Measurements from ENCODE around the gene FOXI1. TPM values are rescaled to one million over a fixed set of nuclear protein-coding genes. Genes with fewer than 3 reads are reported as not detected.

Gene FOXI1
- total RNA-seq, 2 donors from 2014 or later = not detected

DNA sequence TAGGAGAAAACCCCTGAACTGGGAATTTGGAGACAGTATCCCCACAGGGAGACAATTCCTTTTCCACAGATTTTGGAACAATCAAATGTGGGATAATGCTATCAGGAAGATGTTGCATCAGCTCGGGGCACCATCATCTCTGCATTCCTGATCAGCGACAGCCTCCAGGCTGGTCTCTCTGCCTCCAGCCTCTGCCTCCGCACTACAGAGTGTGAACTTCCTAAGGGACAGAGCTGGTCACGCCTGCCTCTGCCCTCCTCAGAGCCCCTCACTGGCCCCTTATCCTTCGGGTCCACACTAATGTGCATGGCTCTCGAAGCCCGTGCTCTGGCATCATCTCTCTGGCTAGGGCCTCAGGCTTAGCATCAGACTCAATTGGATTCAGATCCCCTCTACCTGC is 8.6 kb downstream of the FOXI1 start:
- Histone ChIP-seq H3K4me3 (no peak overlapping the region), H3K4me1 (no peaks in the 10 kb centered on the region), H3K27me3 (no peaks in the 10 kb centered on the region), H3K9me3 (no peaks in the 10 kb centered on the region), H3K36me3 (replicated peaks in 1 of 2; ENCODE audit: insufficient read depth in 1 of 2, low read depth in 2 of 2) (no peaks in the 10 kb centered on the region), H3K27ac (no peak overlapping the region)
- no peak for ATAC-seq
- DNase-seq = no peak
- WGBS, 2 donors = 63 to 81% methylated on average over 7 of the region's 7 CpGs
- intact Hi-C loops (cut with DNase I) = no loop called here
- TF ChIP-seq POLR2A (IDR thresholded peaks at IDR 0.05) = no peak
- TF ChIP-seq, protein P1, sequence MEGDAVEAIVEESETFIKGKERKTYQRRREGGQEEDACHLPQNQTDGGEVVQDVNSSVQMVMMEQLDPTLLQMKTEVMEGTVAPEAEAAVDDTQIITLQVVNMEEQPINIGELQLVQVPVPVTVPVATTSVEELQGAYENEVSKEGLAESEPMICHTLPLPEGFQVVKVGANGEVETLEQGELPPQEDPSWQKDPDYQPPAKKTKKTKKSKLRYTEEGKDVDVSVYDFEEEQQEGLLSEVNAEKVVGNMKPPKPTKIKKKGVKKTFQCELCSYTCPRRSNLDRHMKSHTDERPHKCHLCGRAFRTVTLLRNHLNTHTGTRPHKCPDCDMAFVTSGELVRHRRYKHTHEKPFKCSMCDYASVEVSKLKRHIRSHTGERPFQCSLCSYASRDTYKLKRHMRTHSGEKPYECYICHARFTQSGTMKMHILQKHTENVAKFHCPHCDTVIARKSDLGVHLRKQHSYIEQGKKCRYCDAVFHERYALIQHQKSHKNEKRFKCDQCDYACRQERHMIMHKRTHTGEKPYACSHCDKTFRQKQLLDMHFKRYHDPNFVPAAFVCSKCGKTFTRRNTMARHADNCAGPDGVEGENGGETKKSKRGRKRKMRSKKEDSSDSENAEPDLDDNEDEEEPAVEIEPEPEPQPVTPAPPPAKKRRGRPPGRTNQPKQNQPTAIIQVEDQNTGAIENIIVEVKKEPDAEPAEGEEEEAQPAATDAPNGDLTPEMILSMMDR (IDR thresholded peaks at IDR 0.05) = no peak

DNA sequence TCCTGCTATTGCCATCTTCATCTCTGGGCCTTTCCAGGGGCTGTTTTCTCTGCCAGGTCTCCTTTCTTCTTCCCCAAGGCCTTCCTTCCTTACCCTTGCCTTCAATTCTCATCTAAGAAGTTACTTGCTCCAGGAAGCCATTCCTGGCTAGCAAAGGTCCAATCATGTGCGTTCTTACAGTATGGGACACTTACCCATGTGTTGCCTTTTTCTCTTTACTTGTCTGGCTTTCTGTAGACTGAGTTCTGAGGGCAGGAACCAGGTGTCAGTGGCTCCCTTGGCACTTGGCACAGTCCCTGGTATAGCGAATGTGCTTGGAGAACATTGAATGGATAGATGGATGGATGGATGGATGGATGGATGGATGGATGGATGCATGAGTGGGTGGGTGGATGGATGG is 10.2 kb downstream of the FOXI1 start:
- Histone ChIP-seq H3K27ac (no peak overlapping the region), H3K4me1 (no peaks in the 10 kb centered on the region), H3K9me3 (no peaks in the 10 kb centered on the region), H3K4me3 (no peak overlapping the region), H3K36me3 (replicated peaks in 1 of 2; ENCODE audit: insufficient read depth in 1 of 2, low read depth in 2 of 2) (no peaks in the 10 kb centered on the region), H3K27me3 (no peaks in the 10 kb centered on the region)
- TF ChIP-seq, protein P1 (IDR thresholded peaks at IDR 0.05) = no peak
- TF ChIP-seq POLR2A (IDR thresholded peaks at IDR 0.05) = no peak
- intact Hi-C loops (cut with DNase I) = no loop called here
- WGBS, 2 donors = 66 to 69% methylated on average over 2 of the region's 2 CpGs
- ATAC-seq (no peak), DNase-seq (no peak)

DNA sequence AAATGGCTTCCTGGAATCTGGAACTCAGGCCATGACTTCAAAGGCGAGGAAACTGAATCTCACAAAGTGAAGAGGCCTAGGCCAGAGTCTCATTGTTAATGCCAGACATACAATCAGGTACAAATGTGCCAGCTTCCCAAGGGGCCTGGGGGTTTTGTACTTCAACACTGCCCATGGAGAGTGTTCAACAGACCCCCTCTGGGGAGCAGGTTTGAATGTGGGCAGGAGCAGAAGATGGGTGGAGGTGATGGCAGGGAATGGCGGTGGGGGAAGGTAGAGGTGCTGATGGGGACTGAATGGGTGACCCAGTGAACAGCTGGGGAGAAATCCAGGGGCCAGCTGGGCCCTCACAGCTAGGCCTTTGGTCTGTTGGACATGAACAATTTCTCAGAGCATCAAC is 12.0 kb downstream of the FOXI1 start:
- H3K9me3 ChIP-seq = no peaks in the 10 kb centered on the region
- H3K4me3 ChIP-seq = no peak overlapping the region
- no peak overlapping the region for H3K27ac ChIP-seq
- DNase-seq (no peak), ATAC-seq (no peak)
- no peaks in the 10 kb centered on the region for H3K4me1 ChIP-seq
- no peaks in the 10 kb centered on the region for H3K27me3 ChIP-seq
- intact Hi-C loops (cut with DNase I) = no loop called here
- no peaks in the 10 kb centered on the region for H3K36me3 ChIP-seq (replicated peaks in 1 of 2; ENCODE audit: insufficient read depth in 1 of 2, low read depth in 2 of 2)
- WGBS, 2 donors = 75 to 83% methylated on average over 2 of the region's 2 CpGs
- TF ChIP-seq POLR2A (IDR thresholded peaks at IDR 0.05) = no peak
- TF ChIP-seq, protein P1 (IDR thresholded peaks at IDR 0.05) = no peak

DNA sequence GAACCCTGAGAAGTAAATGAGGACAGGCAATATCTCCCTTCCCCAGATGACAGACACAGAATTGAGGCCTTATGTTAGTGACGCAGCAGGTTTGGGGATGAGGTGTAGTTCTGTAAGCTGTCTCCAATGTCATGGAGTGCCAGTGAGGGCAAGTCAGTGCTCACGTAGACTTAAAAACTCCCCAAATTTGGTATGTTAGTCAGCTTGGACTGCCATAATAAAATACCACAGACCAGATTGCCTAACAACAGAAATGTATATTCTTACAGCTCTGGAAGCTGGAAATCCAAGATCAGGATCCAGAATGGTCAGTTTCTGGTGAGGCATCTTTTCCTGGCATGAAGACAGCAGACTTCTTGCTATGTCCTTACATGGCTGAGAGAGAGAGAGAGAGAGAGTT is 14.9 kb downstream of the FOXI1 start:
- intact Hi-C loops (cut with DNase I) = no loop called here
- Histone ChIP-seq H3K4me3 (no peak overlapping the region), H3K9me3 (no peaks in the 10 kb centered on the region), H3K36me3 (replicated peaks in 1 of 2; ENCODE audit: insufficient read depth in 1 of 2, low read depth in 2 of 2) (no peaks in the 10 kb centered on the region), H3K4me1 (no peaks in the 10 kb centered on the region), H3K27me3 (no peaks in the 10 kb centered on the region), H3K27ac (no peak overlapping the region)
- TF ChIP-seq, protein P1 (IDR thresholded peaks at IDR 0.05) = no peak
- TF ChIP-seq POLR2A (IDR thresholded peaks at IDR 0.05) = no peak
- no peak for ATAC-seq
- no peak for DNase-seq
- WGBS, 2 donors = 79 to 89% methylated on average over 2 of the region's 2 CpGs

DNA sequence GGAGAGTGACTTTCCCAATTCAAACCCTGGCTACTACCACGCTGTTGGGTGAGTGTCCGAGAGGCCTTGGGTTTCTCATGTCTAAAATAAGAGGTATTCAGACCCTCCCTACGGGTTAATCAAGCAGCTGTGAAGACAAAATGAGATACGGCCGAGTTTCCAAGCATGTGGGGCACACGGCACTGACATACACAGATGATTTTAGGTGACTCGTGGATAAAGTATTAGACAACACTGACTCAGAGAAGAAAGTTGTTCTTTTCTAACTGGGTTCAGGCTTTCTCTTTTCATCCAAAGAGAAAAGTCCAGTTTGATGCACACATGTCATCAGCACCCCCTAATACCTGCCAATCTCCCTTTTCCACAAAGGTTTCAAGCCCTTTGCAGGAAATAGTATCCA is 15.6 kb downstream of the FOXI1 start:
- ATAC-seq (no peak), DNase-seq (no peak)
- intact Hi-C loops (cut with DNase I) = no loop called here
- no peak overlapping the region for H3K27ac ChIP-seq
- H3K4me1 ChIP-seq = no peaks in the 10 kb centered on the region
- no peaks in the 10 kb centered on the region for H3K27me3 ChIP-seq
- no peaks in the 10 kb centered on the region for H3K36me3 ChIP-seq (replicated peaks in 1 of 2; ENCODE audit: insufficient read depth in 1 of 2, low read depth in 2 of 2)
- H3K9me3 ChIP-seq = peaks cover 0 to 6% (median 0%) of the 10 kb centered on the region in 3 donors
- TF ChIP-seq, protein P1 (IDR thresholded peaks at IDR 0.05) = no peak
- TF ChIP-seq POLR2A (IDR thresholded peaks at IDR 0.05) = no peak
- WGBS, 2 donors = 65 to 70% methylated on average over 7 of the region's 7 CpGs
- no peak overlapping the region for H3K4me3 ChIP-seq

Measured in body of pancreas (tissue), 4 donors.